Measurements from ENCODE around the gene GSK3A.

- no peak for TF ChIP-seq CTCF (conservative IDR thresholded peaks at IDR 0.05; ENCODE audit: low read depth, low read length)
- TF ChIP-seq EZH2 (IDR thresholded peaks at IDR 0.05; ENCODE audit: low read length, unreplicated experiment): no peak
- TF ChIP-seq EZH2phosphoT487 (IDR thresholded peaks at IDR 0.05; ENCODE audit: borderline replicate concordance, low read length): no peak
These were observed 32.7 kb upstream of the GSK3A start for GRCh38 chr19:42275103-42275502.
